Limb (tissue), 2 donors: Measurements from ENCODE around the gene BRAP.
A peak's percentile ranks its signal among the peaks of the same experiment; 100 is the strongest.
"Not testable (repeated sequence)": the region's sequence is repeated elsewhere in the genome, so short reads cannot be mapped to it uniquely, and the experiment has no call there.

Experiments
- DNase-seq, 2 donors: peaks; one replicate each; pipeline ENCODE4 v3.0.0-alpha.2; 2016; ENCODE audit errors: extremely low spot score in 2 of 2

The BRAP gene

GRCh38 chr12:111616177-111616623, 69.6 kb downstream of the BRAP start:
- no peak for DNase-seq

DNA sequence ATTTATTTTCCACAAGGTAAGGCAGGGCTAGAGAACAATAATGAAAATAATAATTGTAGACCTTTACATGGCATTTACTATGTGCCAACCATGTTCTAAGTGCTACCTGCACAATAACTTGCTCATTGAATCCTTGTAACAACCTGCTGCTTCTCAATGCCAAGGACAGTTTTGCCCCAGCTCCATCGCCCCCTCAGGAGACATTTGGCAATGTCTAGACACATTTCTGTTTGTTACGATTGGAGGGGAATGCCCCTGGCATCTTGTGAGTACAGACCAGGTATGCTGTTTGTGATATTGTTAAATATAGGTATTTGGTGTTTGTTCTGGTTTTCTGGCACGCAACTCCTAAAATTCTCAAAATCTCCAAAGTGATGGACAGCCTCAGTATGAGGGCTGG, 78.5 kb downstream of the BRAP start:
- DNase-seq = no peak

GRCh38 chr12:111606767-111607230, 79.0 kb downstream of the BRAP start:
- DNase-seq = no peak

- no peak for DNase-seq
These were observed 79.6 kb downstream of the BRAP start for GRCh38 chr12:111605911-111606766.

GRCh38 chr12:111602857-111603256, 82.9 kb downstream of the BRAP start:
- not testable (repeated sequence) for DNase-seq

GRCh38 chr12:111602348-111602747, 83.4 kb downstream of the BRAP start:
- no peak for DNase-seq

GRCh38 chr12:111600986-111601385, 84.8 kb downstream of the BRAP start:
- not testable (repeated sequence) for DNase-seq

GRCh38 chr12:111600205-111600642, 85.5 kb downstream of the BRAP start:
- no peak for DNase-seq

DNA sequence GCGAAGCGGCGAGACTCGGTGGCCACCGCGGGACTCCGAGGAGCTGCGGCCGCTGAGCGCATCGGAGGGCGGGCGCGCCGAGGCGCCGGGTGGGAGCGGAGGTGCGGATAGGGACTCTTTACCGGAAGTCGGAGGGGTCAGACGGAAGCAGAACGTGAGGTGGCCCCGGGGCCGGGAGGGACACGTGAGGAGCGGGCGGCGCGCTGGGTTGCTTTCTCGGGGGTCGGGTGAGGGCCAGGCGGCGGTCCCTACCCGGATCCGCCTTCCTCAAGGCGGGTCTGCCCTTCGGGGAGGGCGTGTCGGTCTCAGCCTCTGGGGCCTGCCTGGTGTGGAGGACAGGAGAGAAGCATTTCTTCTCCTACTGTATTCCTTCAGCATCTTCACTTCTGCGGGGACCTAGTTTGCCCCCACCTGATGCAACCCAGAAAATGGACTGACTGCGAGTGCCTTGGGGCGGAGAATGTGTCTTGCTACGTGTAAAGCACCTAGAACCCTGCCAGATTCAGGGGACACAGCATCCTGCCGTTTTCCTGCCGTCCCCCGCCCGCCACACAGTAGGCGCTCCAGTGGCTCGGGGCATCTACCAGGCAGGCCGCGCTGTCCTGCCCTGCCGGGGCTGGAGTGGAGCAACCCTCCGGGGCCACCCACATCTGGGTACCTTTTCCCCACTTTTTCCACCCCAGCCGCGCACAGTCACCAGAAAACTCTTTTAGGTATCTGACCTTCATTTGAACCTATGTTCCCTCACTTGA, 86.1 kb downstream of the BRAP start:
- DNase-seq = peak; percentile 93 to 94

DNA sequence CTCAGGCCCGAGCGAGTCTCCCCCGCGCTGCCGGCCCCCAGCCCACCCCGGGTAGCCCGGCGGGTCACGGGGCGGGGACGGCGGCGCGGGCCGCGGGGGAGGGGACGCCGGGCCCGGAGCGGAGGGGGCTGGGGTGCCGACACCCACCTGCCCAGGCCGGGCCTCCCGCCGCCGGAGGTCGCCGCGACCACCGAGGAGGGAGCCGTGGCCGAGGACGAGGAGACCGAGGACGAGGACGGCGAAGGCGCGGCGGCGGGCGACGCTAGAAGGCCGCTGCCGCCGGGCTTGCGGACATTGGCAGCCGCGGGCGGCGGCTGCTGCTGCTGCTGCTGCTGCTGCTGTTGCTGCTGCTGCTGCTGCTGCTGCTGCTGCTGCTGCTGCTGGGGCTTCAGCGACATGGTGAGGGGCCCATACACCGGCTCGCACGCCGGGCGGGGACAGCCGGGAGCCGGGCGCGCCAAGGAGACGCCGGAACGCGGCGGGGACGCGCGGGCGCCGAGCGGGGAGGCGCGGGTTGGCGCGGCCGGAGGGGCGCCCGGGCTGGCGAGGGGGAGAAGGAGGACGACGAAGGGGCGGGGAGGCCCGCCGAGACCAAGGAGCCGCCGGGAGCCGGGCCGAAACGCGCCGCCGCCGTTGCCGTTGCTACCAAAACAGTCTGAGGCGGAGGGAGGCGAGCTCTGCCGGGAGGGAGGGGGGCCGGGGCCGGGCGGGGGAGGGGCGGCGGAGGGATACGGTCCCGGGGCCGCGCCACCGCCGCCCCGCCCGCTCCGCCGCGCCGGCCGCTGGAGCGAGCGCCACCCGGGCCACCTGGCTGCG, 86.9 kb downstream of the BRAP start, which contains the start of gene ATXN2:
Gene ATXN2, minus strand, starts transcription at position 679 of the 816 bp plus-strand sequence. Its CDS starts 281 bp downstream, at position 398.
- peak in 1 of 2 donors; percentile 91 for DNase-seq

DNA sequence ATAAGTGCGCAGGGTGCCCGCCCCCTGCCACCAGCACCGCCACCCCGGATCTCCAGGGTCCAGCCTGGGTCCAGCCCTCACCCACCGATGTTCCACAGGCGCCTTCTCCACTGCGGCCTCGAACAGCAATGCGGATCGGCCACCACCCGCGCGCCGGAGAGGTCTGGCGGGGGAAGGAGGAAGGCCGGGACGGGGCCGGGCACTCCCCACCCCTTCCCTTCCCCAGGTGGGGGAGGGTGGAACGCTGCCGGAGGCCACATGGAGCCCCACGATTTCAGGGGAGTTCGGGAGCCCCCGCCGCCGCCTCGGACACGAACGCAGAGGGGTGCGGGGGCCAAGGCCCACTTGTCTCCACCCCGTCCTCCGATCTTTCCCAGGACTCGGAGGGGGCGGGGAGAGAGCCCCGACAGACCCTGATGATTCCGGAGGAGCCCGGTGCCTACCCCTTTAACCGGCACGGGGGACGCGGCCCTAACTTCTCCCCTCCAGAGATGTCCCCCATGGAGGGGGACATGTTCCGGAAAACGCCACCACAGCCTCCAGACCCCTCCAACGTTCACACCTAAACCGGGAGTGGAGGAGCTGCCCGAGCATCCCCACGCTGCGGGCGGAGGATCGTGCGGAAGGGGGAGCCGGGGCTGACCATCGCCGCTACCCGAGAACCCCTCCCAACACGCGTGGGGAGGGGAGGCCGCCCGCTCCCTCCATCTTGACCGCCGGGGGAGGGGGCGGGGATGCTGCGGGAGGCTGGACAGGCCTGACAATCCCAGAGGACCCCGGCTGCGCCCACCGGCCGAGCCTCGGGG, 87.7 kb downstream of the BRAP start:
- peak; percentile 28 to 78 for DNase-seq

GRCh38 chr12:111596985-111597830, 88.5 kb downstream of the BRAP start:
- peak in 1 of 2 donors; percentile 24 for DNase-seq

GRCh38 chr12:111595341-111595835, 90.4 kb downstream of the BRAP start:
- not testable (repeated sequence) for DNase-seq
